ENCODE data around the gene NTN1. TPM values are rescaled to one million over a fixed set of nuclear protein-coding genes. Genes with fewer than 3 reads are reported as not detected.

NTN1 gene
- total RNA-seq, 1 experiment from 2014 or later, result 17.7 TPM

GRCh38 chr17:9170853-9171252, 149.5 kb downstream of the NTN1 start:
- no peak for TF ChIP-seq CTCF (conservative IDR thresholded peaks at IDR 0.05)
- no peak for TF ChIP-seq EZH2 (IDR thresholded peaks at IDR 0.05; ENCODE audit: low read depth)
- Histone ChIP-seq H3K9me3 (ENCODE audit: insufficient read depth, low read depth) (no peaks in the 10 kb centered on the region), H3K36me3 (ENCODE audit: low read depth) (no peaks in the 10 kb centered on the region), H4K20me1 (ENCODE audit: insufficient read depth) (no peaks in the 10 kb centered on the region), H3K4me2 (no peak overlapping the region), H3K27me3 (ENCODE audit: insufficient read depth, low read depth) (no peaks in the 10 kb centered on the region), H3K27ac (no peak overlapping the region), H3K79me2 (ENCODE audit: low read depth) (no peaks in the 10 kb centered on the region), H3K4me3 (no peak overlapping the region), H3K9me2 (ENCODE audit: insufficient read depth) (no peaks in the 10 kb centered on the region), H2AFZ (no peak overlapping the region), H3K4me1 (replicated peaks; ENCODE audit: insufficient read depth) (no peaks in the 10 kb centered on the region), H3F3A (ENCODE audit: insufficient read depth, low read depth) (no peaks in the 10 kb centered on the region)
- POLR2A ChIA-PET (ENCODE audit: unreplicated experiment), result no interaction called here
- CTCF ChIA-PET, result no interaction called here
- intact Hi-C loops (cut with micrococcal nuclease; ENCODE audit: unreplicated experiment), result no loop called here
- no peak for DNase-seq
- BruUV-seq (replicated peaks), result no TSS peak

GRCh38 chr17:9173386-9173983, 152.2 kb downstream of the NTN1 start:
- H3K27me3 ChIP-seq (ENCODE audit: insufficient read depth, low read depth), result no peaks in the 10 kb centered on the region
- H3K4me3 ChIP-seq, result no peak overlapping the region
- no peaks in the 10 kb centered on the region for H3K9me2 ChIP-seq (ENCODE audit: insufficient read depth)
- no peak for DNase-seq
- CTCF ChIA-PET, result no interaction called here
- BruUV-seq (replicated peaks), result no TSS peak
- no peak overlapping the region for H3K27ac ChIP-seq
- H3K36me3 ChIP-seq (ENCODE audit: low read depth), result no peaks in the 10 kb centered on the region
- POLR2A ChIA-PET (ENCODE audit: unreplicated experiment), result no interaction called here
- no peaks in the 10 kb centered on the region for H3K79me2 ChIP-seq (ENCODE audit: low read depth)
- H4K20me1 ChIP-seq (ENCODE audit: insufficient read depth), result no peaks in the 10 kb centered on the region
- no peaks in the 10 kb centered on the region for H3K9me3 ChIP-seq (ENCODE audit: insufficient read depth, low read depth)
- no peak overlapping the region for H2AFZ ChIP-seq
- no peaks in the 10 kb centered on the region for H3F3A ChIP-seq (ENCODE audit: insufficient read depth, low read depth)
- intact Hi-C loops (cut with micrococcal nuclease; ENCODE audit: unreplicated experiment), result no loop called here
- H3K4me1 ChIP-seq (replicated peaks; ENCODE audit: insufficient read depth), result no peaks in the 10 kb centered on the region
- no peak overlapping the region for H3K4me2 ChIP-seq
- TF ChIP-seq CTCF (conservative IDR thresholded peaks at IDR 0.05) (no peak), EZH2 (IDR thresholded peaks at IDR 0.05; ENCODE audit: low read depth) (no peak)

- no peaks in the 10 kb centered on the region for H3K27me3 ChIP-seq (ENCODE audit: insufficient read depth, low read depth)
- ChIA-PET CTCF (no interaction called here), POLR2A (ENCODE audit: unreplicated experiment) (no interaction called here)
- no peak overlapping the region for H2AFZ ChIP-seq
- H3K27ac ChIP-seq, result no peak overlapping the region
- intact Hi-C loops (cut with micrococcal nuclease; ENCODE audit: unreplicated experiment), result no loop called here
- no peaks in the 10 kb centered on the region for H3K9me2 ChIP-seq (ENCODE audit: insufficient read depth)
- no TSS peak for BruUV-seq (replicated peaks)
- no peaks in the 10 kb centered on the region for H3F3A ChIP-seq (ENCODE audit: insufficient read depth, low read depth)
- no peak overlapping the region for H3K4me2 ChIP-seq
- no peaks in the 10 kb centered on the region for H3K36me3 ChIP-seq (ENCODE audit: low read depth)
- H3K4me3 ChIP-seq, result no peak overlapping the region
- H3K9me3 ChIP-seq (ENCODE audit: insufficient read depth, low read depth), result no peaks in the 10 kb centered on the region
- no peaks in the 10 kb centered on the region for H4K20me1 ChIP-seq (ENCODE audit: insufficient read depth)
- no peak for DNase-seq
- H3K79me2 ChIP-seq (ENCODE audit: low read depth), result no peaks in the 10 kb centered on the region
- no peaks in the 10 kb centered on the region for H3K4me1 ChIP-seq (replicated peaks; ENCODE audit: insufficient read depth)
- TF ChIP-seq EZH2 (IDR thresholded peaks at IDR 0.05; ENCODE audit: low read depth) (no peak), CTCF (conservative IDR thresholded peaks at IDR 0.05) (no peak)
Observed at GRCh38 chr17:9174312-9174711, 153.0 kb downstream of the NTN1 start.

All from PC-9 (cell line).